ENCODE measurements around the gene DHRS9. TPM values are rescaled to one million over a fixed set of nuclear protein-coding genes. Genes with fewer than 3 reads are reported as not detected.

DHRS9 gene
- total and polyA plus RNA-seq, 2 experiments from 2014 or later = not detected

GRCh38 chr2:169066897-169067296 is 2.5 kb upstream of the DHRS9 start:
- ATAC-seq = no peak
- Histone ChIP-seq H3K4me3 (no peak overlapping the region), H3K27me3 (ENCODE audit: insufficient read depth) (no peaks in the 10 kb centered on the region), H2AFZ (no peak overlapping the region), H3K9me2 (ENCODE audit: insufficient read depth) (no peaks in the 10 kb centered on the region), H3F3A (replicated peaks; ENCODE audit: low read depth) (no peaks in the 10 kb centered on the region), H3K79me2 (replicated peaks; ENCODE audit: insufficient read depth) (no peaks in the 10 kb centered on the region), H3K27ac (ENCODE audit: low read depth) (no peak overlapping the region), H3K4me1 (ENCODE audit: insufficient read depth) (no peaks in the 10 kb centered on the region), H3K4me2 (no peak overlapping the region), H3K36me3 (ENCODE audit: insufficient read depth) (no peaks in the 10 kb centered on the region), H4K20me1 (replicated peaks; ENCODE audit: insufficient read depth) (no peaks in the 10 kb centered on the region)
- Mint-ChIP-seq H3K27me3 (ENCODE audit: insufficient read depth, low read depth, poor library complexity) (no peaks in the 10 kb centered on the region), H3K4me1 (peaks cover 8% of the 10 kb centered on the region; the same call in 1 of the 3 replicates), H3K27ac (no peak overlapping the region), H3K36me3 (ENCODE audit: low read depth) (no peaks in the 10 kb centered on the region), H3K9me3 (no peaks in the 10 kb centered on the region; the same call in 2 of the 3 replicates), H3K4me3 (no peak overlapping the region)
- TF ChIP-seq ZNF462 (CRISPR knock-in tag; IDR thresholded peaks at IDR 0.05) (no peak), CREB1 (CRISPR knock-in tag; IDR thresholded peaks at IDR 0.05; ENCODE audit: low read depth) (no peak), NANOG (IDR thresholded peaks at IDR 0.05; ENCODE audit: borderline replicate concordance) (no peak), STAT1 (IDR thresholded peaks at IDR 0.05; ENCODE audit: unreplicated experiment) (no peak), POLR2AphosphoS5 (IDR thresholded peaks at IDR 0.05; ENCODE audit: low read depth) (no peak)
- DNase-seq (ENCODE audit: low spot score) = no peak

- no peak overlapping the region for H2AFZ ChIP-seq
- H3K4me2 ChIP-seq = no peak overlapping the region
- H3K4me1 ChIP-seq (ENCODE audit: insufficient read depth) = no peaks in the 10 kb centered on the region
- DNase-seq (ENCODE audit: low spot score) (no peak), ATAC-seq (no peak)
- Mint-ChIP-seq H3K9me3 (no peaks in the 10 kb centered on the region; the same call in 2 of the 3 replicates), H3K4me3 (no peak overlapping the region), H3K4me1 (no peaks in the 10 kb centered on the region), H3K27ac (no peak overlapping the region), H3K27me3 (ENCODE audit: insufficient read depth, low read depth, poor library complexity) (no peaks in the 10 kb centered on the region), H3K36me3 (ENCODE audit: low read depth) (no peaks in the 10 kb centered on the region)
- H3K36me3 ChIP-seq (ENCODE audit: insufficient read depth) = no peaks in the 10 kb centered on the region
- no peak overlapping the region for H3K4me3 ChIP-seq
- H3K27ac ChIP-seq (ENCODE audit: low read depth) = no peak overlapping the region
- H3K79me2 ChIP-seq (replicated peaks; ENCODE audit: insufficient read depth) = no peaks in the 10 kb centered on the region
- H3F3A ChIP-seq (replicated peaks; ENCODE audit: low read depth) = no peaks in the 10 kb centered on the region
- no peaks in the 10 kb centered on the region for H3K9me2 ChIP-seq (ENCODE audit: insufficient read depth)
- H3K27me3 ChIP-seq (ENCODE audit: insufficient read depth) = no peaks in the 10 kb centered on the region
- H4K20me1 ChIP-seq (replicated peaks; ENCODE audit: insufficient read depth) = no peaks in the 10 kb centered on the region
- no peak for TF ChIP-seq JUNB (IDR thresholded peaks at IDR 0.05; ENCODE audit: unreplicated experiment)
- TF ChIP-seq ZNF462 (CRISPR knock-in tag; IDR thresholded peaks at IDR 0.05) = no peak
- TF ChIP-seq EZH2 (IDR thresholded peaks at IDR 0.05; ENCODE audit: low read depth, unreplicated experiment) = no peak
- TF ChIP-seq STAT1 (IDR thresholded peaks at IDR 0.05; ENCODE audit: unreplicated experiment) = no peak
Measured at GRCh38 chr2:169069833-169070232, 470 bp downstream of the DHRS9 start.
